ENCODE results near the gene NMRAL1. TPM values are rescaled to one million over a fixed set of nuclear protein-coding genes. Genes with fewer than 3 reads are reported as not detected.
A peak's percentile ranks its signal among the peaks of the same experiment; 100 is the strongest.

NMRAL1 gene
- polyA plus RNA-seq, 1 donor: 33.7 TPM

DNA sequence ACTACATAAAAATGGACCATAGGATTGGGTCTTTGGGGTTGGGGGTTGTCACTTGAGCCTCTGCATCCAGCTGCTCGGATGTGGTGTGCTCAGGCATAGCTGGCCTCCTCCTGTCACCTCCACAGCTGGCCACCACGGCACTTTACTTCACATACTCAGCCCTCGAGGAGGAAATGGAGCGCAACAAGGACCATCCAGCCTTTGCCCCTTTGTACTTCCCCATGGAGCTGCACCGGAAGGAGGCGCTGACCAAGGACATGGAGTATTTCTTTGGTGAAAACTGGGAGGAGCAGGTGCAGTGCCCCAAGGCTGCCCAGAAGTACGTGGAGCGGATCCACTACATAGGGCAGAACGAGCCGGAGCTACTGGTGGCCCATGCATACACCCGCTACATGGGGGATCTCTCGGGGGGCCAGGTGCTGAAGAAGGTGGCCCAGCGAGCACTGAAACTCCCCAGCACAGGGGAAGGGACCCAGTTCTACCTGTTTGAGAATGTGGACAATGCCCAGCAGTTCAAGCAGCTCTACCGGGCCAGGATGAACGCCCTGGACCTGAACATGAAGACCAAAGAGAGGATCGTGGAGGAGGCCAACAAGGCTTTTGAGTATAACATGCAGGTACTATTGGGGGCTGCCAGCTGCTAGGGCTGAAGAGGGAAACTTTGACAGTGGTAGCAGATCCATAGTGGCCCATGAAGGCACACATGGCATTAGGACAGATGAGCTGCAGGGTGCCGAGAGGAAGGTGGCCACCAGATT is 33.3 kb upstream of the NMRAL1 start:
- DNase-seq: no peak

DNA sequence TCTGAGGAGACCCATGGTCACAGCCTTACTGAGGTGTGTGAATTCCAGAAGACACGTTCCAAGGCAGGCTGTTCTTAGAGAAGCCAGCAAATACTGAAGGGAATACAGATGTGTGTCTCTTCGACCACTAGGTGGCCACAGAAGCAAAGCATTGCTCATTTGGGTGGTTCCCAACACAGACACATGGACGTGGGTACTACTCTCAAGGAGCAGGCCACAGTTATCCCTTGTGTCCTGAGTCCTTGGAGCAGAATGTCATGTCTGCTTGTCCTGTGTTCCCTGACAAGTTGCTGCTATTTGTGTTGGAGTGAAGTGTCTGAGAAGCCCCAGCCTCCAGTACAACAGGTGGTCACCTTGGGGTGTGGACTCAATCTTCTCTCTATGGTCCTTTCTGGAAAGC is 32.0 kb upstream of the NMRAL1 start:
- peak; percentile 67 for DNase-seq

DNA sequence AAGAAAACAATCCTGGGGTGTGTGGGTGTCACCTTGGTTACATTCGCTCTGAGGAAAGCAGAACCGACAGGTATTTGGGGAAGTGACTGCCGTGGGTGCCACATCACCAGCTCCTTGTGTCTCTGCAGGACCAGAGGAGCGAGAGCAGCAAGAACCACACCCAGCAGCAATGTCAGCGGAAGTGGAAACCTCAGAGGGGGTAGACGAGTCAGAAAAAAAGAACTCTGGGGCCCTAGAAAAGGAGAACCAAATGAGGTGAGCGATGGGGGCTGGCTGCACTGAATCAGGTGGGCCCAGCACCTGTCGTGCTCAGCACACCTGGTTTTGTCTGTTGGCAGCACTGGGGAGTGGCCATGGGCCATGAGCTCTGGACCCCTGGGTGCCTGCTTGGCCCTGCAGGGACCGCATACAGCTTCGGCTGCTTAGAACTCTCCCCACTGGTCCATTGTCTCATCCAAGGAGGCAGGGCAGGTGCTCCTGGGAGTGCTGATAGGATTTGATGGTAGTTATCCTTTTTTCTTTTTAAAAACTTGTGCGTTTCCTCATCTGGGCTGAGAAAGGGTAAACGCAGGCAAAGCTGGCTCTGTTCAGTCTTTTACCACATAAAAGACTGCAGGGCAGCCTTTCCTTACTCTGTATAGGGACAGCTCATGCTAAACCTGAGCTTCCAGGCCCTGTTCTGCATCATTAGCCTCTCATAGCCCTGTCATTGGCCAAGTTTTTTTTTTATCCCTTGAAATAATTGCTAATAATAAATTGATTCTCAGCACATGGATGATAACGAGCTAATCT is 31.1 kb upstream of the NMRAL1 start:
- no peak for DNase-seq

DNA sequence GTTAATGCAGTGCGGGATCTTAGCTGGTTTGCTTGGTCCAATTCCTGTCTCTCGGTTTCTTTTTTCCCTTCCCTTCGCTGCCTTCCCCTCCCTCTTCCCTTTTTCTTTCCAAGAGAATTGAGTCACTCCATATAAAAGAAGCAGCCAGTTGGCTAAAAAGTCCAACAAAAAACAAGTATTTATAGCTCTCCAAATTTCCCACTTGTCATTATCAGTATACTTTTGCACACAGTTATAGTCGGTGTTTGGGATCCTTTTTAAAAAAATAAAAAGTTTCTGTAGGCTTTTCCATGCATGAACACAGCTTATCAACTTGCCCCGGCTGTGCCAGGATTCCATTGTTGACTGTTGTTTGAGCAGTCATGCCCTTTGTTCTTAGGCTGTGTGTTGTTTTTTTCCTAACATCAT is 26.6 kb upstream of the NMRAL1 start:
- DNase-seq: no peak

DNA sequence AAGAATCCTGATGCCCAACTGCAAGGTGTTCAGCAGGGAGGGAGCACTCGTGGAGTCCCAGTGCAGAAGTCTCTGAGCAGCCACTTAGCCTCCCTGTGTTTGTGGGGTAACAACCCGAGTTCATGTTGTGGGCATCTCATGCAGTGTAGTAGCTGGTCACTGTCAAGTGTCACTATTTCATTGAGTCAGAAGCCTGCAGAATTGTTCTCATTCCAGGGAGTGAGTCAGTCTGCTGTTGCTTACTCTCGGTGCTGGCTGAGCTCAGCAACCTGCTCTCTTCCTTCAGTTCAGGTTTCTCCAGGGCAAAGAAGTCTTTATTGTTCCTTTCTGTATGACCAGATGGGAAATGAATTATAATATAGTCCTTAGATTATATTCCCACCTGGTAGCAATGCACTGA is 25.8 kb upstream of the NMRAL1 start:
- DNase-seq: no peak

- no peak for DNase-seq
These were observed 24.8 kb upstream of the NMRAL1 start for GRCh38 chr16:4499196-4499555.

GRCh38 chr16:4498546-4499195 is 24.2 kb upstream of the NMRAL1 start:
- DNase-seq: no peak

GRCh38 chr16:4496305-4496704 is 21.9 kb upstream of the NMRAL1 start:
- DNase-seq: no peak

DNA sequence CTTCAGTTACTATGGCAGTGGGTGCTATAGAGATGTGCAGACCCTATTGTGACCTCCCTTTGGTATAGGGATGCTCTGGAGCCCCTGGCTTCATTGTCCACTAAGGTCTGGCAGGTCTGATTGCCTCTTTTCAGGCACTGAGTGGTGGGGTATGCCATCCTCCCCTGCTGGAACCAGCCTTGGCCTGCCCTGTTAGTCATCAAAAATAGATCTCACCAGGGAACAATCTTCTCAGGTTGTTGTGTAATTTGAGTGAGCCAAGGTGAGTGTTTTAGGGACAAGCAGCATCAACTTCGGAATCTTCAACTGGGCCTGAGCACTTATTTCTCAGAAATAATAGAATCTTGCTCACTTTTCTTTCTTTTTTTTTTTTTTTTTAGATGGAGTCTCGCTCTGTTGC is 21.3 kb upstream of the NMRAL1 start:
- no peak for DNase-seq

DNA sequence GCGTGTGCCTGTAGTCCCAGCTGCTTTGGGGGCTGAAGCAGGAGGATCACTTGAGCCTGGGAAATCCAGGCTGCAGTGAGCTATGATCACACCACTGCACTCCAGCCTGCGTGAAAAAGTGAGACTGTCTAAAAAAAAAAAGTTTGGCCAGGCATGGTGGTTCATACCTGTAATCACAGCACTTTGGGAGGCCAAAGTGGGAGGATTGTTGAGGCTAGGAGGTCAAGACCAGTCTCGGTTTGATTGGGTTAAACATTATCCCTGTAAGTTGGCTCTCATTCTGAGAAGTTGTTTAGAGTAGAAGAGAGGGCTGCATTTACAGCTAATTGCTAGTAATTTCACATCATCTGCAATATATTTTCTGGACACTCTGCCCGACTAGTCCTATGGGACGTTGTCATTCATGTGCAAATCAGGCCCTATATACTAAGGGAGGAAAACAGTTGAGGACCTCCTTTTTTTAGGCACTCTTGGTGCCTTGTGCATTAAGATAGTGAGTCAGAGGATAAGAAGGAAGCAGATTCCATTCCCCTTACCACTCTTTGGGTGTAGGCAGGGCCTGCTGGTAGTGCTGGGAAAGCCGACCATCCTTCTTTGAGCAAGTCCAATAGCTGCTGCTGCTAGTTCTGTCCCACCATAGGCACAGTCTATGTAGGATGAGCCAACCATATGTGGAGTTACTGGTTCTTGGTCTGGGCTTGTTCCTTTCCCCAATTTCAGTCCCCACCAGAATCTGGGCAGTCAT is 20.5 kb upstream of the NMRAL1 start:
- DNase-seq: no peak

- DNase-seq: no peak
These were observed 17.5 kb upstream of the NMRAL1 start for GRCh38 chr16:4491898-4492297.

DNA sequence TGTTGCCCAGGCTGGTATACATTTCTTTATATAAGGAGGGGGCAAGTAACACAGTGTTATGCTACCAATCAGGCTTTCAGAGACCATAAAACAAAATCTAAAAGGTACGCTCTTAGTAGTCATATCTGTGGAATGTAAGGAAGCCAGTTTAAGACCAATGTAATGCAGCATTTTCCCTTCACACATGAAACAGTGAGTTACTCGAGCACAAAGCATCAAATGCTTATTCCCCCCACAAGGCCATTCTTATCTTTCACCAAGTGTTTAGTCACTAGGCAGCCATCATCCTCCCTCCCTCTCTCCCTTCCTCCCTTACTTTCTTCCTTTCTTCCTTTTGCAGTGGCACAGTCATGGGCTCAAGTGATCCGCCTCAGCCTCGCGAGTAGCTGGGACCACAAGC is 14.6 kb upstream of the NMRAL1 start:
- DNase-seq: no peak

- no peak for DNase-seq
These were observed 14.1 kb upstream of the NMRAL1 start for GRCh38 chr16:4488499-4488967.

GRCh38 chr16:4487955-4488498 is 13.6 kb upstream of the NMRAL1 start:
- DNase-seq: no peak

DNA sequence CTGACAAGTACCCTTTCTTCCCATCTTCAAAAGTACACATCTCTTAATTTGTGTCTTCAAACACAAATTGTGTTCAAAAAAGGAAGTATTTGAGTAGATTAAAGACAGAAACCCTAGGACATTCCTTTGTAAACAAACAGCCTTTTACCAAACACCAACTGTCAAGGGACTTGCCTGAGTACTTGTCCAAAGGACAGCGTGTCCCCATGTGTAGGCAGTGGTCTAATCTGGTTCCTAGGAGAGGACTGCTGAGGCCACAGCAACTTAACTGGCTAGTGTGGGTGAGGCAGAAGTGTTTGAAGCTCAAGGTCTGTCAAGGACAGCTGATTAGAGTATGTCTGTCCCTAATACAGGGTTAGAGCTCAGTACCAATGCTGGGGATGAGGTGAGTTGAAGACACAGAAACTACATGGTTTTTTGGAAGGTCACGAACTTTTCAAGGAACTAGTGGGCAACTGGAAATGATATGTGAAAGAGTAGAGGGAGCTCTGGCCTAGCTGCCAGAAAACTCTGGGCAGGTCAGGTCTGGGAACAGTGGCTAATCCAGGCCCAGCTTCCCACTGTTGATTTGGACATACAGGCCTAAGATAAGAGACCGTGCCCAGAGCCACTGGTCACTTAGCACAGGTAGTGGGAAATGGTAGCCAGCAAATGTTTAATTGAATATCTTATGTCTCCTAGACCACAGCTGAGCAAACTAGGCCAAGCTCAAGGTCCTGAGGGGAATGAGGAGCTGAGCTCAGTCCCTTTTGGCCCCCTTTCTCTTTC is 11.9 kb upstream of the NMRAL1 start:
- no peak for DNase-seq

DNA sequence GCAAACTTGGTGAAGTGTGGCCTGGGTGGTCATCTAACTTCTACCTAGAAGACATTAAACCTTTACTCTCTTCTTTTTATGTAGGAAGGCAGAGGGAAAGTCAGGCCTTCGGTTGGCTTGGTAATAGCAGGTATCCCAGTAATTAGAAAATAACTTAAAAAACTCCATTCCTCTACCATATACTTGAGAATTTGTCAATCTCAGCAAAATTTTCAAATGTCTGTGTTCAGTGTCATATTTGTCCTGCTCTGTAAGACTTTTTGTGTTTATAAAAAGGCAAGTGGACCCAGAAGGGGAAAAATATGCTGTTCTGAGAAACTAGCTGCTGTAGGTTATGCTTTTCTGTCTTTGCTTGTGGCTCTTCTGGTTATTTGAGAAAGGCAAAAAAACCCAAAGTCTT is 7.5 kb upstream of the NMRAL1 start:
- DNase-seq: no peak

GRCh38 chr16:4481526-4481925 is 7.1 kb upstream of the NMRAL1 start:
- no peak for DNase-seq

DNA sequence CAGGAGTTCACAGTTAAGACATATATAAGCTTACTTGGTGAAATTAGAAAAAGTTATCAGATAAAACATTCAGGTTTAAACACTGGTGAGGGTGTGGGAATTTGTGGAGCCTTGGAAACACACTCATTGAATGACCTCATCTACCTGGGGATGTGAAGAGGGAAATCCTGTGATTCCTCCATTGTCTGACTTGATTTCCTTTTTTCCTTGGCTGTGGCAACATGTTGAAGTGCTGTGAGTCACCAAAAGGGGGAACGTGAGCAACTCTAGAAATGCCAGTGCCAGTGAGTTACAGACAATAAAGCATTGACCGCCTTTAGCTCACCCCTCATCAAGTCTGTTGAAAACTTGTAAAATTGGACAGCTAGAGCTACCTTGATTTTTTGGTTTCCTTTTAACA is 3.5 kb upstream of the NMRAL1 start:
- DNase-seq: no peak

- peak; percentile 84 for DNase-seq
These were observed 1.7 kb upstream of the NMRAL1 start, which contains the start of gene HMOX2 for GRCh38 chr16:4475880-4476788. Gene HMOX2, plus strand, starts transcription at chr16:4476398. Its CDS starts 29,127 bp downstream, at chr16:4505525.

DNA sequence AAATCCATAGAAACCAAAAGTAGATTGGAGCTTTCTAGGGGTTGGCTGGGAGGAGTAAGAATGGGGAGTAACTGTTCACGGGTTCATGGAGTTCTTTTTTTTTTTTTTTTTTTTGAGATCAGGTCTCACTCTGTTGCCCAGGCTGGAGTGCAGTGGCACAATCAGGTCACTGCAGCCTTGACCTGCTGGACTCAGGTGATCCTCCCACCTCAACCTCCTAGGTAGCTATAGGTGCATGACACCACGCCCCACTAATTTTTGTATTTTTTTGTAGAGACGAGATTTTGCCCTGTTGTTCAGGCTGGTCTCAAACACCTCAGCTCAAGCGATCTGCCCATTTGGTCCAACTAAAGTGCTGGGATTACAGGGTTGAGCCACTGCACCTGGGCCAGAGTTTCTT is 1.5 kb downstream of the NMRAL1 start:
- no peak for DNase-seq

Measured in left kidney (tissue), 2 donors.